Stimulated activated CD4-positive, alpha-beta T cell treated with anti-CD3 and anti-CD28 coated beads, Interleukin-12 subunit alpha, Interleukin-12 subunit beta, amount 100 ng/mL, for 4 hours (primary cell): ENCODE measurements around the gene LMOD3.

ENCODE experiments used
- DNase-seq: peaks from one replicate; pipeline ENCODE4 v3.0.0-alpha.2; 2020

LMOD3 gene

GRCh38 chr3:69121513-69121912 is 882 bp downstream of the LMOD3 start:
- no peak for DNase-seq

DNA sequence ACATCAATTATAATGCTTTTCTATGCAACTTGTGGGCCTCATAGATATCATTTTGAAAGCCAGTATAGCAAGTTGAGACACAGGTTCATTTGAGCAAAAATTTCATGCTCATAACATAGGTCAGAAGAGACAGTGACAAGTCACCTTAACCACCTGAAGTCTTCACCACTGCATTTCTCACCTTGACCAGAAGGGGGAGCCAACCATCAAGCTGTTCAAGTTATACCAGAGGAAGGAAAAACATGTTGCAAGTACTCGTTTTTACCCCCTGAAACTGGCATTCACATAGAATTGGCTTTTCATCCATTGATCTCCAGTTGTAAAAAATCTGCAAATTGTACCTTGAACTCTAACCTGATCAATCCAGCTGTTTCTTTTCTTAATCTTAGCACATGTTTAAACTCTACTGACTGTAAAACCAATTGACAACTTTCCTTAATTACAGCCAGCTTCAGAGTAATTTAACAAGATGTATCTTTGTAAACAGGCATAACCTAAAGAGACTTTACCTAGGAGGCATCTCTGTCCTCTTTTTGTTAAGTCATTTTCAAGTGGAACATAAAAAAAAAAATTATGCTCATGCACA is 1.4 kb downstream of the LMOD3 start:
- DNase-seq = peak; percentile 73

- no peak for DNase-seq
Measured at GRCh38 chr3:69119681-69120080, 2.7 kb downstream of the LMOD3 start.

DNA sequence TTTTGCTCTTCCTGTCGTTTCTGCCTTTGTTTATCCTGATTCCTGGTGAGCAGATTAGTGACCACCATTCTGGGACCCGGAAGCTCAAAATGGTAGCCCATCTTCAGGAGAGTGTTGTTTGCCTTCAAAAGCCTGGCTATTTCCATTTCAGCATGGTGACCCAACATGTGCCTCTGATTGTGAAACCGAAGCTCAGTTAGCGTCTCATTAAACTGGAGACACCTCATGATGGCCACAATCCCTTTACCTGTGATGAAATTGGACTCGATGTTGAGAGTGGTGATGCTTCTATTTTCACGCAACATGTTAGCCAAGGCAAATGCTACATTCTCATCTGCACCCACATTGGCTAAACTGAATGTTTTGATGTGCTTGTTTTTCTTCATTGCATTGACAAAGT is 3.3 kb downstream of the LMOD3 start:
- DNase-seq = no peak

DNA sequence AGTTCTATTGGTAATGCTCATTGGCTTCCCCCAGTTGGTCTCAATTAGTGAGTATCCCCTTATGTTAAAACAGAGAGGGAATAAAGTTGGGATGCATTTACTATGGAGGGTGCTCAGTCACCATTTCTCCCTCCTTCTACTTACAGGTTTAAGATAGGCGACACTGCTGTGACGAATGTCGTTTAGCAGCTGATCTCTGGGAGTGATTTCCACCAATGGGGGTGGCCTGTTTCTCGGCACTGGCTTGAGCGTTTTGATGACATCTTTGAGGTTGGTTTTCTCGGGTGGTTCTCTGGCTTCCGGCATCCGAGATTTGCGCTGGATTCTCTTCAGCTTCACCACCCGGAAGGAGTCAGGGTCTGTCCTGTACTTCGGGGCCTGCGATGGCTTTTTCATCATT is 3.8 kb downstream of the LMOD3 start:
- no peak for DNase-seq

GRCh38 chr3:69116897-69117296 is 5.5 kb downstream of the LMOD3 start:
- no peak for DNase-seq

DNA sequence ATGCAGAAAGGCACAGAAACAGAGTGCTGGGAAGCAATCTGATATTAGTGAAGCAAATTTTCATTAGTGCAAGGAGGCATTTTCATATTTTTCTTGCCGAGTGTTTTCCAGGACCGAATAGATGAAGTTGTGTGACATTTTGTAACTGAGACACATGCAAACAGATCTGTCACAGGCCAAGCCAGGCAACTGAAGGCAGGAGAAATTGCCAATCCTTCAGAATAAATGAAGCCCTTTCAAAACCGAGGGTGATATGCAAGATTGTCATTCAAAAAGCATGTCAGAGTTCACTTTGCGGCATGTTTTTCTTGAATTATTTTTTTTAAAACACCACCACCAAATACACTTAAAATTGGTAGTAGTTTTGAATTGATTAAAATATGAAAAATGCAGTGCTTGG is 6.2 kb downstream of the LMOD3 start:
- no peak for DNase-seq

DNA sequence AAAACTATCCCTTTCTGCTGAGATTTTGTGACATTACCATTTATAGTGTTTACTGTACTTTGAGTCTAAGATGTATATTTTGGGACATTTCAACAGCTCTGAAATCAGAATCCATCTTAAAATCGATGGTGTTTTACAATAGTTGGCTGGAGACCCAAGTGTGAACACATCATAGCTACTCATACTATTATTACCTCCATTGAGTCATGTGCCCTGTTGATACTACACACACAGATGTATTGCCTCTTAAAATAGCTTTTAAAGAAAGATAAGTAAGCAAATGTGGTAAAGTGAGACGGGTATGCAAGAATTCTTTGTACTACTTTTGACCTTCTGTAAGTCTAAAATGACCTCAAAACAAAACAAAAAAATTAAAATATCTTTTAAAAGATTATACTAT is 6.7 kb downstream of the LMOD3 start:
- DNase-seq = no peak

GRCh38 chr3:69113536-69113935 is 8.9 kb downstream of the LMOD3 start:
- DNase-seq = no peak

- DNase-seq = no peak
Measured at GRCh38 chr3:69110941-69111546, 11.4 kb downstream of the LMOD3 start.

GRCh38 chr3:69108811-69109210 is 13.6 kb downstream of the LMOD3 start:
- DNase-seq = no peak

DNA sequence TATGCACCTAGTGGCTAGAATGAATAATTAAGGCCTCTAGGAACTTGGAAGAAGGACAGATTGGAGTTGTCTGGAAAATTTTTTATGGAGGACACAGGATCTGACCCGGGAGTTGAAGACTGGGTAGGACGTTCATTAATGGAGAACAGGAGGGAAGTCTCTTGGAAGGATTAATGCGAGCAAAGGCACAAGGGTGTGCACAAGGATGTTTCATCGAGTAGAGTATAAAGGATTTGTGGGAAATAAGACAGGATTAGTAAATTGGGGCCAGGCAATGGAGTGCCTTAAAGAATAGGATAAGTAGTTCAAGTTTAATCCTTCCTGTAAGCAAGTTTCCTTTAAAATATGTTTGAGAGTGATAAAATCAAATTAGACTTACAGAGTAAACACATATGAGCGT is 14.6 kb downstream of the LMOD3 start:
- DNase-seq = no peak

DNA sequence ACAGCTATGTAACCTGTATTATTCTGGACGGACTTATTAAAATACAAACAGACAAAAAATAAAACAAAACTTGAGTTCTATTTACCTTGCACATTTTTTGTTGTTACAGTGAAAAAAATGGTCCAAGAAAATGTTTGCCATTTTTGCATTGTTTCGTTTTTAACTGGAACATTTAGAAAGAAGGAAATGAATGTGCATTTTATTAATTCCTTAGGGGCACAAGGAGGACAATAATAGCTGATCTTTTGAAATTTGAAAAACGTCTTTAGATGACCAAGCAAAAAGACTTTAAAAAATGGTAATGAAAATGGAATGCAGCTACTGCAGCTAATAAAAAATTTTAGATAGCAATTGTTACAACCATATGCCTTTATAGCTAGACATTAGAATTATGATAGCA is 17.1 kb downstream of the LMOD3 start:
- DNase-seq = no peak

DNA sequence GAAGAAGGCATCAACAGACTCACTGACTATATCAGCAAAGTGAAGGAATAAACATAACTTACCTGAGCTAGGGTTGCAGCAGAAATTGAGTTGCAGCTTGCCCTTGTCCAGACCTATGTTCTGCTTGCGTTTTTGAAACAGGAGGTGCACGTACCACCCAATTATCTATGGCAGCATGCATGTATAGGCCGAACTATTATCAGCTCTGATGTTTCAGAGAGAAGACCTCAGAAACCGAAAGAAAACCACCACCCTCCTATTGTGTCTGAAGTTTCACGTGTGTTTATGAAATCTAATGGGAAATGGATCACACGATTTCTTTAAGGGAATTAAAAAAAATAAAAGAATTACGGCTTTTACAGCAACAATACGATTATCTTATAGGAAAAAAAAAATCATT is 17.8 kb downstream of the LMOD3 start:
- no peak for DNase-seq

GRCh38 chr3:69103123-69103522 is 19.3 kb downstream of the LMOD3 start:
- DNase-seq = no peak

DNA sequence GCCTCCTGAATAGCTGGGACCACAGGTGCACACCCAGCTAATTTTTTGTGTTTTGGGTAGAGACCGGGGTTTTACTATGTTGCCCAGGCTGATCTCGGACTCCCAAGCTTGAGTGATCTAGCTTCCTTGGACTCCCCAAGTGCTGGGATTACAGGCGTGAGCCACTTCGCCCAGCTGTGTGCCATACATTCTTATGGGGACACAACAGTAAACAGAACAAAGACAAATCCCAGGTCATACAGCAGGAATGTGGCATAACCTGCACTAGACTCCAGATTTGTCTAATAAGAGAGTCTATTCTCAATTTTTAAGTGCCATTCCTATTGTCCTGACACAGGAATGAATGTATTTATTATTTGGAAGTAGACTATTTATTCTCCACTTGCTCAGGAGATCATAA is 20.0 kb downstream of the LMOD3 start:
- DNase-seq = no peak

DNA sequence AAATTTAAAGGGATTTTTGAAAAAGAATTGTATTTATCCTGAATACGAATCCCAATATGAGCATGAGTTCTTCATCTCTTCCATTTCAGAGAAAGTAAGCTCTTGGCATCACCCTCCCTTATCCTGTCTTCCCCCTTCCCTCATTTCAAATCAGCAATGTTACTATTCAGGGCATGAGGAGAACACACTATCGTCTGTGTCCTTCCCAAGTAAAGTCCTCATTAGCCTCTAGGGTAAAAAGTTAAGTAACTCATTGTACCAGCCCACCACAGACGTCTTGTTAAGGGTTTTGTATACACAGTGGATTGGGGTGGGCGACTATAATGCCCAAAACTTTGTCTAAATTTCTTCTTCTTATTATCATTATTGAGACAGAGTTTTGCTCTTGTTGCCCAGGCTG is 22.8 kb downstream of the LMOD3 start:
- no peak for DNase-seq

DNA sequence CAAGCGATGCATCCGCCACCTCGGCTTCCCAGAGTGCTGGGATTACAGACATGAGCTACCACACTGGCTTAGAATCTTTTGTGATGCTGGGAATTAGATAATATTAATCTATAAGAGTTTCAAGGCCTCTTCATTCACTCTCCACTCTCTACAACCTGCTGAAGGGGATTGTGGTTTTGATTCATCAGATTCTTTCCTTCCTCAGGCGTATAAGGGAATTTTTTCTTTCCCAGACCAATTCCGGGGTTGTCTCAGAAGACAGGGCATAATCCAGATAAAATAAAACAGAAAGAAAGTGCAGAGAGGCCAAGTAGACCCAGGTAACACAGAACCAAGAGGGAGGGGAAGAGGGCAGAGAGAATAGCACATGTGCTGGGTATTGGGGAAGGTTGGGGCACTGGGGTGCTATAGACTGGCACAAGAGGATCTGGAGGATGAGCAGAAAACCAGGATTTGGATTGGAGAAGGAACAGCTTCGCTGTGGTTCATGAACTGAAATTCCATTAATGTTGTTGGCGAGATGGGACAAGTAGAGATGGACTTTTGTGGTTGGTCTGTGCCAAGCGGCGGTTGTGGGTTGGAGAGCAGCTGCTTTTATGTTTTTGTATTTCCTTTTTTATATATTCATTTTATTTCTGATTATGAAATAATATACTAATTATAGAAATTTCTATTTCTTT is 24.8 kb downstream of the LMOD3 start:
- no peak for DNase-seq

DNA sequence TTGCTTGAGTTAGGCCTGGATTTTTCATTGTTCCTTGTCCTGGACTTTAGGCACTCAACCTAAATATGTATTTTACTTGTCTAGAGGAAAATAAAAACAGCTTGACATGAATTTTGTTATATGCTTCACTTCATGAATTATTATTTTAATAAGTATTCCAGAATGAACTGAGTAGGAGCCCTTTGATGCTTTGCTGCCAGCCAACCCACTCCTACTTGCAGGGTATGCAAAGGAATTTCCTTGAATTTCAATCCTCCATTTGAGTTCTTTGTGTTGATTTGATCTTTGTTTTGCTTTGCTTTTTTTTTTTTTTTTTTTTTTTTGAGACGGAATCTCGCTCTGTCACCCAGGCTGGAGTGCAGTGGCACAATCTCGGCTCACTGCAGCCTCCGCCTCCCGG is 26.1 kb downstream of the LMOD3 start:
- DNase-seq = no peak

DNA sequence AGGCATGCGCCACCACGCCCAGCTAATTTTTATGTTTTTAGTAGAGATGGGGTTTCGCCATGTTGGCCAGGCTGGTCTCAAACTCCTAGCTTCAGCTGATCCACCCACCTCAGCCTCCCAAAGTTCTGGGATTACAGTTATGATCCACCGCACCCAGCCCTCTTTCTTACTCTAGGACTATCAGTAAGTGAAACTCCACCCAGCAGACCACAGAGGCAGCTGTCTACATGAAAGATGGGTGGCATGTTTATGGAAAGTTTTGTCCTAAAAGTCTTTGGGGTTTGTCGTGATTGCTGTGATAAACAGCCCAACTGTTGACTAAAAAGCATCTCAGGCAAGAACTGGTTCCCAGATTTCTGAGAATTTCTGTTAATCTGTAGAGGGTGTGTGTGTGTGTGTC is 26.8 kb downstream of the LMOD3 start:
- DNase-seq = no peak

- no peak for DNase-seq
Measured at GRCh38 chr3:69094467-69095205, 27.8 kb downstream of the LMOD3 start.

GRCh38 chr3:69092030-69092516 is 30.3 kb downstream of the LMOD3 start:
- DNase-seq = no peak

- DNase-seq = no peak
Measured at GRCh38 chr3:69091389-69092029, 30.9 kb downstream of the LMOD3 start.
